DMS79 treated with DMSO at 0.1 percent for 48 hours (cell line): ENCODE data around the gene SYT3.

Source experiments
- DNase-seq: peaks from one replicate; lab custom pipeline; 2025; lab: John Stamatoyannopoulos, UW

SYT3 gene

DNA sequence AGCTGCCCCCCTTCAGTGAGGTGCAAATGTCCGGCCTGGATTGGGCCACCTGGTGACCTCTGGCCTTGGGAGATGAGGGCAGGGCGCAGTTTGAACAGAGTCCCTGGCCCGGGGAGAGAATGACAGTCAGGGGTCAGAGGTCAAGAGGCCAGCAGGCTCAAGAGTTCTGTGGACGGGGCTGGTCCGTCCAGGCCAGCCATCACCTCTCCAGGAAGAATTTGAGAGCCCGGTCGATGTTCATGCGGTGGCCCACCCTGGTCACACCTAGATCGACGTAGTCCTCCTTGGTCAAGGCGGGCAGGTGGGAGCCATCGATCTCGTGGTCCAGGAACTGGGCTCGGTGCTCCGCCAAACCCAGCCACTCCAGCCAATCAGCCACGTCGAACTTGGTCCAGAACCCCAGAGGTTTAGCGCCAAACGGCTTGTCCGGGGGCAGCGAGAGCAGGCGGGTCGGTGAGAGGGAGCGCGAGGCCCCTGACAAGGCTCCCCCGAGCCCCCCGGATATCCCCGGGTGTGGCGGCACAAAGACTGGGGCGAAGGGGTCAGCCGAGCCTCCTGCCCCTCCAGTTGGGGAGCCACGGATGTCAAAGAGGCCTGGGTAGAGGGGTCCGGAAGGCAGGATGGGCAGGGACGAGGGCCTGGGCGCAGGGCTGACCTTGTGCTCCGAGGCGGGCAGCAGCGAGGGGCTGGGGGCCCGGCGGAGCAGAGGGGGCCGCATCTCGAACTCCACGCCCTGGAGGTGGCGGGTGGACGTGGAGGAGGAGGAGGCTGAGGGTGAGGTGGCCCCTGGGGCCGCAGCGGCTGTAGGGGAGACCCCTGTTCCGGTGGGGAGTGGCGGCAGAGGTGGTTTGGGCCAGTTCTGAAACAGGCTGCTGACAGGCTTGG is 22.3 kb upstream of the SYT3 start:
- DNase-seq = no peak

GRCh38 chr19:50661023-50661422 is 21.3 kb upstream of the SYT3 start:
- no peak for DNase-seq

DNA sequence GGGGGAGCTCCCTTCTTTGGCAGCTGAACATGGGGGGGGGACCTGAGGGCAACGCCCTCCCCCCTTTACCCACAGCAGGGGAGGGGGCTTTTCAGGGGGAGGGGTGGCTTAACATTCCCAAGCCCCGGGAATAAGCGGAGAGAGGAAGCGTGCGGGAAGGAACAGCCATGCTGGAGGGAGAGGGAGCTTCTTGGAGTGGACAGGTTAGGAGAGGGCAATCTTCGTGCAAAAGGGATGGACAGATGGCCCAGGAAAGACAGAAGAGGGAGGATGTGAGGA is 20.3 kb upstream of the SYT3 start:
- DNase-seq = no peak

DNA sequence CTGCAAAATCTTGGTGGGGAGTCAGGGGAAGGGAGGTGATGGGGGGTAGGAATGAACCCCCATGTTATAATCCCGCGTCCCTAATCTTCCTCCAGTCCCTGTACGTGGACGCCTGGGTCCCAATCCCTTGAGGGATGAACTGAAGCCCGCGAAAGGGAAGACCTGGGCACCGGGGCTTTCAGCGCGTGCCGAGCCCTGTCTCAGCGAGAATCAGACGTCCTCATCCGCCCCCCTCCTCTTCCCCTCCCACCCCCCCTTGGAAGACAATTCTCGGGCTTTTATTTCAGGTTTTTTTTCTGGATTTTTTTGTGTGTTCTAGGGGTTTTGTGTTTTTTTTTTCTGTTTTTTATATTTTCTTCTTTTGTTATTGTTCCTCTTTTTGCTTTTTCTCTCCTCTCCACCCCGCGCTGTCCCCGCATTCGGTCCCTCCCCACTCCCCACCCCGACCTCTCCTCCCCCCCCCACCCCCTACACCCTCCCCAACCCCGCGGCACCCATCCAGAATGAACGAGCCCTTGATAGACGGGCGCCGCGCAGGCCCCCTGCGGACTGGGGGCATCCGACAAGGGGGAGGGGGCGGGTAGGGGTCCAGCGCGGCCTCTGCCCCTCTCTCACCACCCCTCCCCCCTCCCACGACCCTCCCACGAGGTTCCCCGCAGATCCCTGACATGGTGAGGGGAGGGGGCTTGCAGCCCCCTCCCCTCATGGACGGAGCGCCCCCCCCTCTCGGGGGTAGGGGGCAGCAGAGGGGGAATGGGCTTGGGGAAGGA is 19.8 kb upstream of the SYT3 start:
- no peak for DNase-seq

DNA sequence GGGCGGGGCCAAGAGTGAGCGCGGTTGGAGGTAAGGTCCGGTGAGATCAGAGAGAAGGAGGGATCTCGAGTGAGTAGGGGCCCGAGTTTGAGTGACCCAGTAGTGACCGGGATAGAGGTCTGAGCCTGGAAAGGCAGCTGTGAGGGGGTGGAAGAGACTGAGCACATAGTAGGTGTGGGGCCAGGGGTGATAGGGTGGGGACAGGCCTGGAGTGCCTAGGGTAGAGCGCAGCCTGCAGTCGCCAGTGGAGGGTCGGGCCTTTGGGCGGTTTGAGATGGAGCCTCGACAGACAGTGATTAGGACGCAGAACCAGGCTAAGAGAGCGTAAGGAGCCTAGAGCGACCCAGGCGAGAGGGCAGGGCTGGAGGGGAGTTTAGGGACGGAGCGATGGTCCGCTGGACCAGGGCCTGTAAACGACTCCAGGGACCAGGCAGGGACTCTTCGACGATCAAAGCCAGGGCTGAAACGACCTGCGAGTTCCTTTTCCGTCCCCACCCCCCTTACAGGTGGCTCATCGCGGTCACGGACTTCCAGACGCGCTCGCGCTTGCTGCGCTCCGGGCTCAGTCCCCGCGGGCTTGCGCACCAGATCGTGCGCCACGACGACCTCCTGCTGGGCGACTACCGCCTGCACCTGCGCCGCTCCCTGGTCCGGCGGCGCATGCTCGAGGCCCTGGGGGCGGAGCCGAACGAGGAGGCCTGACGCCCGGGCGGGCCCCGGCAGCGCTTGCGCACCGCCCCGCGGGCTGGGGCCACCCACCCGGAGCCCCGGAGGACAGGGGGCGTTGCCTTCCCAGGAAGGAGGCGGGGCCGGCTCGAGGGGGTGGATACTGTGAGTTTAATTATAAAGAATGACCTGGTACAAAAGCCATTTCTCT is 19.0 kb upstream of the SYT3 start:
- DNase-seq = peak; percentile 82

DNA sequence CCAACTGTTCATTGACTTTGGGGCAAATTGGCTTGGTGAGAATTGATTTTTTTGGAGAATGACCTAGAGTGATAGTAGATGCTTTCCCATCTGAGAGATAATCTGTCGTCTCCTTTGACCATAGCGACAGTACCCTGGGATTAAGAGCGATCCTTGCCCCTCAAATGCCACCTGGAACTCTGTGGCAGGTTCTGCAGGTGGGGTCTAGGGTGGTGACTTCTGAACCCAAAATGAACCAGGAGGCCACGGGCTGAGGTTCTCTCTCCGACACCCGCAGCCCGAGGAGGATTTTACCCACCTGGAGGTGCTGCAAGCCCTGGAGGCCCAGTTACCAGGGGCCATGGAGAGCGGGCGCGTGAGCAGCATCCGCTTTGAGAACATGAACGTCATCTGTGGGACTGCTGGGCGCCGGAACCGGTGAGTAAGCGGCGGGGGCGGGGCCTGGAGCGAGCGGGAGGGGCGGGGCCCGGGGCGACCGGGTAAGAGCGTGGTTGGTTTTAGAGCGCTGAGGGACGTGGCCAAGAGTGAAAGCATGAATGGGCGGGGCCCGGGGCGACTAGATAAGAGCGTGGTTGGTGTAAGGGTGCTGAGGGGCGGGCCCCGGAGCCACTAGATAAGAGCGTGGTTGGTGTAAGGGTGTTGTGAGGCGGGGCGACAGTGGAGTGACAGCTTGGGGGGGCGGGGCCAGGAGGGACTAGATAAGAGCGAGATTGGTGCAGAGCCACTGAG is 18.2 kb upstream of the SYT3 start:
- DNase-seq = peak; percentile 99

GRCh38 chr19:50657222-50657669 is 17.6 kb upstream of the SYT3 start:
- DNase-seq = no peak

DNA sequence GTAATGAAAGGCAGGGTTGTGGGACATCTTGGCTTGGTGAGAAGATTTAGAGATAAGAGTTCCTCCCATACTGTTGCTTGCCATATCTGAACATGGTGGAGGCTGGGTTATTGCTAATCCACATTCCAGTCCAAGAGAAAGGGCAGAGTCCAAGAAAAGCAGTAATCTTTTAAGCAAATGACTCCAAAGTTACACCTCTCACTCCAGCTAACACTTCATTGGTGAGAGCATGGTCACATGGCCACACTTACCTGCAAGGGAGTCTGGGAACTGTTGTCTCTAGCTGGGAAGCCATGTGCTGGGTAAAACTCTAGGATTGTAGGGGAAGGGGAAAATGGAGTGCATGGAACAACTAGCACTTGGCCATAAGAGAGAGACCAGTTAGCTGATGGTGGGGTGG is 15.2 kb upstream of the SYT3 start:
- DNase-seq = no peak

- DNase-seq = no peak
Observed at GRCh38 chr19:50652722-50653121, 13.0 kb upstream of the SYT3 start.

- no peak for DNase-seq
Observed at GRCh38 chr19:50651174-50651573, 11.5 kb upstream of the SYT3 start.

GRCh38 chr19:50649433-50650391 is 10.0 kb upstream of the SYT3 start, which contains the start of gene C19orf81:
Gene C19orf81, plus strand, starts transcription at chr19:50649445. Its CDS starts 0 bp downstream, at chr19:50649445.
- no peak for DNase-seq

DNA sequence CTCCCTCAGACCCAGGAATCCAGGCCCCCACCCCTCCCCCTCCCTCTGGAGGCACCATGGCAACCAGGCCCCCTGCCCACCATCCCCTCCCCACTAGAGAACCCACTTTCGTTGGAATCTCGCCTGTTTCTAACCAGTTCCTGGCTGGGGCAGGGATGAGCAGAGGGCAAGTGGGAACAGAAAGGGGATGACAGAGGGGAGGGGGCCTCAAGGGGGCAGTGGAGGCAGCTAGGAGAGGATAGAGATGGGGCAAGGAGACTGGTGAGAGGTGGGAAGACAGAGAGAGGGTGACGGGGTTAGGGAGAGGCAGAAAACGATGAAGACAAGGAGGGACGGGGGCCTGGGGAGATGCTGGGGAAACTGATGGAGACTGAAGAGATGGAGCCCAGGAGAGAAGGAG is 9.0 kb upstream of the SYT3 start:
- no peak for DNase-seq

- DNase-seq = no peak
Observed at GRCh38 chr19:50647879-50648615, 8.4 kb upstream of the SYT3 start.

GRCh38 chr19:50646074-50646807 is 6.6 kb upstream of the SYT3 start:
- no peak for DNase-seq

- no peak for DNase-seq
Observed at GRCh38 chr19:50645107-50645506, 5.4 kb upstream of the SYT3 start.

DNA sequence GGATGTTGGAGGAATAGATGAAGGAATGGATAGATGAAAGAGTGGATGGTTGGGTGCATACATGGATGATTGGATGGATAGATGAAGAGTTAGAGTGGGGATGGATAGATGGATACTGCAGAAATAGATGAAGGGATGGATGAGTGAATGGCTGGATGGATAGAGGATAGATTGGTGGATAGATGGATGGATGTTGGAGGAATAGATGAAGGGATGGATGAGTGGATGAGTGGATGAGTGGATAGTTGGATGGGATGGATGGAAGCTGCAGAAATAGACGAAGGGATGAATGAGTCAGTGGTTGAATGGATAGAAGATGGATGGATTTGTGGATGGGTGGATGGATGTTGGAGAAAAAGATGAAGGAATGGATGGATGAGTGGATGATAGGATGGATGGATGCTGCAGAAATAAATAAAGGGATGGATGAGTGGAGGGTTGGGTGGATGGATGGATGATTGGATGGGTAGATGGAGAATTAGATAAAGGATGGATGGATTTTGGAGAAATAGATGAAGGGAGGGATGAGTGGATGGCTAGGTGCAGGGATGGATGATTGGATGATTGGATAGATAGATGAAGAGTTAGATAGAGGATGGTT is 4.7 kb upstream of the SYT3 start:
- DNase-seq = no peak

DNA sequence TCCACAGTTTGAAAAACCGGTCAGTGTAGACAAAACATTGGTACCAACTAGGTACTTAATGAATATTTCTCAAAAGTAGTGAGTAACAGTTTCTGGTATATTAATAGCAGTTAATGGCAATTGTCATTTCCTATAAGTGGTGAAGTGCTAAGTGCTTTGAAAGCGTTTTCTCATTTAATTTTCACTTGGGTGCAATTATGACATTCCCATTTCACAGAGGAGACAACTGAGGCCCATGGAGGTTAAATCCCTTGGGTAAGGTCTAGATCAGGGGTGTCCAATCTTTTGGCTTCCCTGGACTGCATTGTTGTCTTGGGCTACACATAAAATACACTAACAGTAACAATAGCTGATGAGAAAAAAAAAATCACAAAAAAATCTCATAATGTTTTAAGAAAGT is 687 bp upstream of the SYT3 start:
- no peak for DNase-seq

DNA sequence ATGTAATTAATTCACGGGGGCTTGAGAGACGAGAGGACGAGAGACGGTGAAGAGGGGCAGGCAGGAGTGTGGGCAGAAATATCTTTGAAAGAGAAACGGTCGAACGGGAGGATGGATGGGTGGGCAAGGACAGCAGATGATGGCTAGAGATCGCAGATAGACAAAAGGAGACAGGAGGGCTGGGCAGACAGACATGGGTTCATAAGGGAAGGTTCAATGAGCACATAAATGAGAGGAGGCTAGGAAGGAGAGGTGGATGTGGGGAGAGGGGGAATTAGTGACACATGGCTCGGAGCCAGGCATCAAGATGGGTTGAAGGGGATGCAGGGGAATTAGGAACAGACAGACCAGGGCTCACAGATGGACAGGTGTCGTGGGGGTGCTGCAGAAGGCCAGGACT is 1.1 kb downstream of the SYT3 start:
- DNase-seq = no peak
